ENCODE data around the gene ENOX1.

ENOX1 gene

DNA sequence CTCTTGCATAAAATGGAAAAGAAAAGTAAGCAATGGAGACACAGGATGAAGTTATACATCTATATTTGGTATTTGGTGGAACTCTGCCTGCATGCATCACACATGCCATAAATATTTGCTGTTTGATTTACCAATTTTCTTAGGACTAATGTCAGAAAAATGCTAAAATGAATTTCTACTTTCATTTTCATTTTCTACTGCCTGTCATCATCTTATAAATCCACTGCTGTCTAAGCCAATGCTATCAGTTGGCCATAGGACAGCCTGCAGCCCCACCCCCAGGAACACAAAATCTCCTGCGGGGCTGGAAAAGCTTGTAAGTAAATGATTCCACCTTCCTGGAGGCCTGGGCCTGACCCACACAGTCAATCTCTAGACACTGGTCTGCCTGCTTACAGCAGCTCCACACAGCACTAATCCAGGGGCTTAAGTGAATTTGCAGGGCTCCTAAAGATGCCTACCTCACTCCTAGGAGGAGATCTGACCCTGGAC, 122.0 kb downstream of the ENOX1 start:
- DNase-seq = peak; percentile 16

DNA sequence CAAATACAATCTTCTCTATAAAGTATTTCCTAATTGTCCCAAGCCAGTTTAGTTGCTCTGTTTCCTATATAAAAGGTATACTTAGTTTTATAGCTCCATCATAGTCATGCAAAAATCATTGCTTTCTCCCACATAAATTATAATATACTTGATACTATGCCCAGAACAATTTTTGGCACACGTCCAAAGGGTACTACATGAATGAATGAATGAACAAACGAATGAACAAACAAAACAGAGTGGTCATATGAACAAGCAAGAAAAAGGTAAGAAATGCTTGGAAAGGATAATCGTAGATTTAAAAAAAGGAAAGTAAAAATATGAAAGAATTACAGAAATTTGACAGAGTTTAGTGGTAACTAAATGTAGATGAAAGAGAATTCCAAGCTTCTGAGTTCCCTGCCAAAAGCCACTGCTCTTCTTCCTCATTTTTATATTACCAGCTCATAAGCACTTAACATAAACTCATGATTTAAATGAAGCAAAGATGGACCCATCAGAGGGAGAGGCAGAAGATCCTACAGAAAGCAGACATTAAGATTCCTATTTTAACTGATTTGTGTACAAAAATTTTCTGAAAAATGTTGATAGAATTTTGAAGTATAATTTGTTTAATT, 123.2 kb downstream of the ENOX1 start:
- no peak for DNase-seq

DNA sequence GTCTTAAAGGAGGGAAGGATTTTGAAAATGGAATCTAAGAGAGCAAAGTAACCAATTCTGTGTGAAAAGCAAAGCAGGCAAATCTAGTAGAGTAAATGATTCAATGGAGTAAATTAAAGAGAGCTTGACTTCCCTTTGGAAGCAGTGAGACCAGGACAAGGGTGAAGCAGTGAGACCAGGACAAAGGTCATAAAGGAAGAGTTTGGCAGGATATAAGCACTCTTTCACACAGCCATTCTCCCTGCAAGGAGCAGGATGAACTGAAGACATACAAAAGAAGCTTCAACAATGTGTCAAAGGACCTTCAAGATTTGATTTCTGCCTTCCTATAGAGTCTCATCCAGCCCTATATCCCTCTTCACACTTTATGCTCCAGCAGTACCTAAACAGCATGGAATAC, 123.8 kb downstream of the ENOX1 start:
- DNase-seq = no peak

DNA sequence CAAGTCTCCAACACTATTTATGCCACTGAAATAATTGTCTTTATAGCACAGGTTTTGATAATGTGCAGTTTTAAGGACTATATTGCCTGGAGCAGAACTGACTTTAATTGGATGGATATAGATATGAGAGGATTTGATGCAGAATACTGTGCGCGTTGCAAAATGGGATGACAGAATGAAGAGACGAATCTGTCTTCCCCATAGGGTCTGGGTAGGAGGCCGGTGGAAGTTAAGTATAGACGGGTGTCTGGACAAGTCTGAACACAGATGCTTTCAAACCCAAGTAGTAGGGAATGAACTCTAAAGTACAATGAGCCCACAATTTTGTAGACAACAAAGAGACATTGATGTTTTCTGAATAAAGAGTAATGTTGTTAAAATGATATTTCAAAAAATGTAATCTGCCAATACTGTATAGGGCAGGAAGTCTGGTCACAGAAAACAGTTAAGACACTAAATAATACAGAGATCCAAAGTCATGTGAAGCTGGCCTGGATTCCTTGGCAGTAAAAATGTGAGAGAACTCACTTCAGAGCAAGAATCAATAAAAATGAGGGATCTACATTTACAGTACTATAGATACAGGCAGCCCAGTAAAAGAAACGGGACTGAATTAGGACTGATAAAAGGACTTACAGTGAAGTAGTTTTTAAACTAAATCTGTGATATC, 125.5 kb downstream of the ENOX1 start:
- no peak for DNase-seq

DNA sequence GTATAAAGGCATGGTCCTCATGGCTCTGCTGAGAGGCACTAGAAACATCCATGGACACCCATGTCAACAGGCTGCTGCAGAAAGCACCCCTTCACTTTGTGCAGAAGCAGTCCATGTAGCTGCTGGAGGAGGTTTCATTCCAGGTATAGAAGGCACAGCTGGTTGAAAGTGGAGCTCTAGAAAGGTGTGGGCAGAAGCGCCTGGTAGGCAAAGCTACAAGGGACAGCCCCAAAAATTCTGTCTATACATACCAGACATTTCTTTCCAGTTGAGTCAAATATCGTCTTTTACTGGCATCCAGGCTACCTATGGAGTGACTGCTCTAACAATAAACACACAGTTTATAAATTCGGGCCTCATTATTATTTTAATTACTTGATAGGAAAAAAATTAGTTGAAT, 129.3 kb downstream of the ENOX1 start:
- no peak for DNase-seq

DNA sequence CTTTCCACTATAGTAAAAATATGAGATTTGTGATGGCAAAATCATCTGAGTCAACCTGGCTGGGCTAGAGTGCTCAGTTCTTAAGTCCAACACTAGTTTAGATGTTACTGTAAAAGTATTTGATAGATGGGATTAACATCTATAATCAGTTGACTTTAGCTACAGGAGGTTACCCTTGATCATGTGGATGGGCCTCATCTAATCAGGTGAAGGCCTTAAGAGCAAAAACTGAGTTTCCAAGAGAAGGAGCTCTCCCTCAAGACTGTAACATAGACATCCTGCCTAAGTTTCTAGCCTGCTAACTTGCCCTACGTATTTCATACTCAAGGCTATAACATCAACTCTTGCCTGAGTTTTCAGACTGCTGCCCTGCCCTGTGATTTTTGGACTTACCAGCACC, 132.8 kb downstream of the ENOX1 start:
- no peak for DNase-seq

DNA sequence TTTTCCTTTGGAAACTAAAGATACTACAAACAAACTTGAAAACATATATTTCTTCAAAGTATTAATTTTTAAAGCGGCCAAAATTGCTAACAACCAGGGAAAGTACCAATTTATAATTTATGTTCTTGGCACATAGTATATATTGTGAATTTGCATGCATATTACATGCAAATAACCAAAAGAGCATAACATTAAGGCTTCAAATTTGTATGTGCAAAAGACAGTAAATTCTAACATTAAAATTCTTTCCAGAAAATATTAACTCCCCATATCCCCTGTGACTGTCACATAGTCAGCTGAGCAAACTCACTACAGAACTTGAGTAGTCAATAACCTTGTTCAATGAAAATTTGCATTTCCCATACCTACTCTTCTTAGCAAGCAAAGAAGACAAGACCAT, 133.4 kb downstream of the ENOX1 start:
- no peak for DNase-seq

DNA sequence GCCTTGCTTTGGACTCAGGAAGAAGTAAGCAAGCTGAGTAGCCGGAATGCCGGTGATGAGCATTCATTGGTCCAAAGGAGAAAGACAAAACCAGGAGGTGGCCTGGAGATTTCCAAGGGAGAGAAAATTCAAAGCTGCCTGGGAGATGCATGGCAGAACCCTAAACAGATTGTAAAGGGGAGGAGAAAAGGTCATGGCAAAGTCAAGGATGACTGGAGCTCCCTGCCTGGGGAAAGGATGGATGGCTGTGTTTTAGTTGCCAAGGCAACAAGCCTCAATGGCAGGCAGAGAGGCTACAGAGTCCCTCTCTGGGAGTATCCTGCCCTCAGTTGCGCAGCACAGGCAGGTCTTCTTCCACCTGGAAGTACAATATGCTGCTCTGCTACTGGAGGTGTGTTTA, 134.0 kb downstream of the ENOX1 start:
- DNase-seq = no peak

DNA sequence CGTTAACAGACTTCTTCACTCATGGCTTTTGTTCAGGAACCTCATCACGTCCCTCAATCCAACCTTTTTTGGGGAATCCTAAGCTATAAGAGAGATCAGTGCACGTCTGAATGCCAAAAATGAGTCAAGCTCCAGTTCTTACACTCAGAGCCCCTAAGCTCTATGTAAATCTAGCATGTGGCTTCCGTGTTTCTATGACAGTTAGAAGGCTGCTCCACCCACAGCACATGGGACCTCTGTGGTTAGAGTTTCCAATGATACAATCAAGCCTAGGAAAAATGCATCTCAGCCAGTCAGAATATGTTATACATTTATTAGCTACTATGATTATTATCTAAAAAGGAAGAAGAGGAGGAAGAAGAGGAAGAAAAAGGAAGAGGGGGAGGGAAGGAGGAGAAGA, 135.9 kb downstream of the ENOX1 start:
- DNase-seq = no peak

DNA sequence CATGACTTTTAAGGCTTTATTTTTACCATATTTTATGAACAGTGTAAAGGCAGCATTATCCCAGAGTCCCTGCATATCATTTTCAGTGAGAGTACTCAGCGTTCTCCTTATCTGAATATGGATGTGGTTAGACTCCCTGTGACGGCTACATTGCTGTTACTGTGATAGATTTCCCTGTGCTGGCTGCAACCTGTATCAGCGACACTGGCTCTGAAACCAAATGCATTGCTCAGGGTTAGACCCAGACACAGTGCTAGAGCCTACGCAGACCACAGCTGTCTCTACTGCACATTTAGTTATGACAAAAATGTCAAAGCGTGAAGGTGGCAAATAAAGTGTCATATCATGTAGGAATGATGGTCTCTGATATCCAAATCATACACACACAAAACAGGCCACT, 138.0 kb downstream of the ENOX1 start:
- no peak for DNase-seq

DNA sequence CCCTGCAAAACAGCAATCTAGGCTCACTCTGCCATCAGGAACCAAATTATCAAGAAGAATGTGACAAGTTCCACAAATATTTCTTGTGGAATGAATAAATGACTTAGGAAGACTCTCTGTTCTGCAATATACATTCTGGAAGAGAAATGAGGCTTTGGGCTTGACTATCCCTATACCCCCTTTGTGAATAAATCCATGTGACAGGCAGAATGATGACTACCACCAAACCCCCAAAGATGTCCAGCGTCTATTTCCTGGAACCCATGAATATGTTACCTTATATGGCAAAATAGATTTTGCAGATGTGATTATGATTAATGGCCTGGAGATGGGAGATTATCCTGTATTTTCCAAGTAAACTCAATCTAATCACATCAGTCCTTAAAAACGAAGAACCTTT, 139.3 kb downstream of the ENOX1 start:
- DNase-seq = no peak

DNA sequence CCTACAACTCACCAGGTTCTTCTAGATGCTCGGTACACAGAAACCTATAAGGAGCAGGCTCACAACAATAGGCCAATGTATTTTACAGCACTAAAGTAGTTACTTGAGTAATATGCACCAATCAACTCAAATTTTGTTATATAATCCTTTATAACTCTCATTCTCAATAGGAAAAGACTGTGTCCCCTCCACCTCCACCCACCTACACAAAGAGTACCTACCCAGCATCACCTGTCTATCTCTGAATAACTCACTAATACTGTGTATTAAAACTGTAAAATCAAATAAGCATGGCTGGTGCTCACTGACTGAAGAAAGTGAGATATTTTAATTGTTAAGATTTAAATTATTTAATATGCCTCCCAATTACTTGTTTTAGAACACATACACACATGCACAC, 146.3 kb downstream of the ENOX1 start:
- no peak for DNase-seq

DNA sequence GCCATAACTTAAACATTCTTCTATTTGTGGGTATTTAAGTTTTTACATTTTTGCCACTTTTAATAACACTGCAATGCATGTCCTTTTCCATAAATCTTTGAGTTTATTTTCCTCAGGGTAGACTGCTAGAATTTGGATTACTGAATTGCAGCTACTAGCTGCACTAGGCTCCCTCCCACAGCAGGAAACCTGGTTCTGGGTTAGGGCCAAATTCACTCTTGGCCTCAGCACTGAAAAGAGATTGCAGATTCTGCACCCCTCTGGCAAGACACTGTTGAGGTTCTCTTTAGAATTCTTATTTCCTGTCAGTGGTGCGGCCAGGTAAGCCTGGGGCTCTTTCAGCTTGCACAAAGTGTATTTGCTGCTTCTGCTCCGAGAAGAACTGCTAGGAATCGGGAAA, 155.7 kb downstream of the ENOX1 start:
- no peak for DNase-seq

DNA sequence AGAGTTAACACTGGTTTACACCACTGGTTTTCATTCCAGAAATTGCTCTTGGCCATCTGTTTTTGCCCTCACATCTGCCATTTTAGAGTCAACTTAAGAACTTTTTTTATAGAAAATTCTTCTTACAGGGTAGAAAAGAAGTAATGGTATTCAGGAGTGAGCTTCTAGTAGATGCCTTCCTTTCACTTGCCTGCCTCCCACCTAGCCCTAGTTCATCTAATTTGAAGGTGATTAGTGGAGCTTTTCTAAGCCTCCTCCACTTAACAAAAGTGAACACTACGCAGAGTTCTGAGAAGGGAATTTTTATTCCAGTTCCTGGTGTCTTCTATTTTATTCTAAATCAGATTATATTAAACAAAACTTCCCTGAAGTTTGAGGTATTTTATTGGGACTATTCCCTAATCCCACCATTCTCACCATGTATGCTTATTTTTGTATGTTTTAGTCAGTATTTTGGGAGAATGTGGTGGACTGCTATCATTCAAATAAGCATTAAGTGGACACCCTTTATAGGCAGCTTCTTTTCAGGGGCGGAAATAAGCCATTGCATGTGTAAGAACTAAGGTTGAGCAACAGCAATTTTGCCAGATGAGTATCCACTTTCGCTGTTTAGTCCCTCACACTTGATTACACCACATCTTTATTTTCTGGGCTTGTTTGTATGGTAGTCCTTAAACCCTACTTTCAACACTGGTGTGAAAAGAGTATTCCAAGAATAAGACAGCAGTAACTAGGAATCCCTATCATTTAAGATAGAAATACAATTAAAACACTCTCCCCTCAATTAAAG, 156.9 kb downstream of the ENOX1 start:
- DNase-seq = no peak

DNA sequence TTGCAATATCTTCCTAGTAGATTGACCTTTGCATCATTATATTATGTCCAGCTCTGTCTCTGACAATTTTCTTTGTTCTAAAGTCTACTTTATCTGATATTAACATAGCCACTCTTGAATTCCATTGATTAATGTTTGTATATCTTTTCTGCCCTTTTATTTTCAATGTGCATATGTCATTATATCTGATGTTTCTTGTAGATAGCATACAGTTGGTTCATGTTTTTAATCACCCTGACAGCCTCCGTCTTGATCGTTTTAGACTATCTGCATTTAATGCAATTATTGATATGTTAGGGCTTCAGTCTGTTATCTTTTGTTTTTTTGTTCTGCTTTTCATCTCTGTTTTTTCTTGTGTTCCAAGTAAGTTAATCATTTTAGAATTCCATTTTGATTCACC, 159.8 kb downstream of the ENOX1 start:
- no peak for DNase-seq

DNA sequence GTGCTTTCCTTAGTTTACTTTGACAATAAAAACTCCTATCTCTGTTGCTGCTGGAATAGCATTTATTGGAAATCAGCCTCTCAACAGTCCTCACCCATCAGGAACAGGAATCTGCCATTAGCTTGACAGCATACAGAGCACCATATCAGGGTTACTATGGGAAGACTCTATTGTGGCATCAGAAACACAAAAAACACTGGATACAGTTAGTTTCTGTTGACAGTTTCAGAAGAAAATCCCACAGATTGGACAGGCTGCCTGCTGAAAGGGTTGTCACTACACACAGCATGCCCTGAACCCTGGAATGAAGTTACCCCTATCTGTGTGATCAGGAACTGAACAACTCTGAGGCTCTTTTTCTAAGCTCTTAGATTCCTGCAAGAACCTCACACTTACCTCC, 172.7 kb downstream of the ENOX1 start:
- DNase-seq = no peak

DNA sequence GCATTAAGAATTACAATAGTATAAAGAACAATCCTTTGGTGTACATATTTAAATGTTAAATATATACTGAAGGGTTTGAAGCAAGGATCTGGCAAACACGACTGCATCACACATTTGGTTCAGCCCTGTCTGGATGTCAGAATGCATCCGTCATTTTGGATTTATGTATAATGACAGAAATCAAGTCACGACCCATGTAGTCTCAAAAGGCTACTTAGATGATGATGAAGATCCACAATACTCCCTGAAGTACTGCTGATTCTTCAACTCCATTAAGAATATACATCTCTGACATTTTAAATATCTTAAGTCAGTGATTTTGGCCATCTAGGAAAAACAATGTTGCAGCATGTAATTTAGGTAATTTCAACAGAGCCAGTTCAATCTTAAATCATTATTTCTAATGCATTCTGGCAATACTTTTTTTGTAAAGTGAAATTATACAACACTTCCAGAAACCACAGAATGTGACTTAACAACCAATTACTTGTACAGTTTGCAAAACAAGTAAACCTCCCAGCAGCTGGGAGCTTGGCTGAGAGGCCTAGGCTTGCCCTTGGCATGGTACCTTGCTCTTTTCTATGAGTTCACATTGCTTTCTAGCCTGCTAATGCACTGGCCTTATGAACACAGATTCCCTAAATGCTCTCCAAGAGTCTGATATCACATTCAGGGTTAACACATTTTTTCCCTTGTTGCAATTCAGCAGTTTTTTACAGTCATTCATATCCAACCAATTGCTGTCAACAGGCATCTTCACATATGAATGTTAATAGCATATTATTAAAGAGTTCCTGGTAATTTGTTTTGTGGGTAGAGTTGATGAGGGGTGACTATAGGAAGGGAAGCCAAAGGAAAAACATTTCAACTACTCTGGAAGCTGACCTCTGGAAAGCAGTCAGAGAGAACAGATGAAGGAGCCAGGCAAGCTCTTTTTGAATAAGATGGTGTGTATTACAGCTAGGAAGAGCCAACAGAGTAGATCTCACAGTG, 175.2 kb downstream of the ENOX1 start:
- DNase-seq = no peak

DNA sequence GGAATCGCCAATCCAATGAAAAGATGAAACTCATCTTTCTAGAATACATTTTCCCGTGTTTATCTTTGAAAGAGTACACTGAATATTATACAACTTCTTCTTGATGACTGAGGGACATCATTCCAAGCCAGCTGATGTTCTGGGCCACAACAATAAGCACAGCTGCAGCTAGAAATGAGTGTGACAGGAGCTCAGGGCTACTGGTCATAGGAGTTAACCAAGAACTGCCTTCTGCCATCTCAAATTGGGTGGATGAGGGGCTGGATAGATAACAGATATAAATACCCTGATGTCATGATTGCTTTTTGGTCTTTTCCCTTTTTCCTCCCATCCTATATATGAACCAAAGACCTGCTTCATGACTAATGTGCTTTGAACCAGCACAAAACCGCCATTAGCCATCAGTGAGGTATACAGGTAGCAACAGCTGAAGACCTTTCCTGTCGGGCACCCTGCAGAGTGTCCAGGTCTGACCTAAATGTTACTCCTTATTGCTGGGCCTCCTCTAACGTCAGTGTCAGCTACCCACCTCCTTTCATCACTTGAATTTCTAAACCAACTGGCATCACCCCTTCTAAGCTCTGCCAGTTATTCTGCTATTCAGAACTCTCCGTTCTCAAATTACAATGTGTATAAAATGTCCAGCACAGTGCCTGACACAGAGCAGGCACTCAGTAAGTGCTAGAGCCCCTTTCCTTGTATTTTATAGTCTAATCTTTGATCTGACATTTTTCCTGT, 178.2 kb downstream of the ENOX1 start:
- no peak for DNase-seq

DNA sequence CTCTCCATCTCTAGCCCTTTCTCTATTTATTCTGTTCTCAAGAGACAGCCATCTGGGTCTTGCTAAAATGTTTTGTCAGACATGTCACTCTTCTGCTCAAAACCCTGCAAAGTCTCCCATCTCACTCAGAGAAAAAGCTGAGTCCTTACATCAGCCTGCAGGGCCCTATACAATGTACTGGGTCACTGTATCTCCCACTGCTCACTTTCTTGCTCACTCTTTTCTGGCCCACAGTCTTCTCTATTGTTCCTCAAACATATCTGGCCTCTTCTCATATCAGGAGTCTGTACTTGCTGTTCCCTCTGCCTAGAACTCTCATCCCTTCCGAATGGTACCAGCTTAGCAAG, 189.2 kb downstream of the ENOX1 start:
- no peak for DNase-seq

DNA sequence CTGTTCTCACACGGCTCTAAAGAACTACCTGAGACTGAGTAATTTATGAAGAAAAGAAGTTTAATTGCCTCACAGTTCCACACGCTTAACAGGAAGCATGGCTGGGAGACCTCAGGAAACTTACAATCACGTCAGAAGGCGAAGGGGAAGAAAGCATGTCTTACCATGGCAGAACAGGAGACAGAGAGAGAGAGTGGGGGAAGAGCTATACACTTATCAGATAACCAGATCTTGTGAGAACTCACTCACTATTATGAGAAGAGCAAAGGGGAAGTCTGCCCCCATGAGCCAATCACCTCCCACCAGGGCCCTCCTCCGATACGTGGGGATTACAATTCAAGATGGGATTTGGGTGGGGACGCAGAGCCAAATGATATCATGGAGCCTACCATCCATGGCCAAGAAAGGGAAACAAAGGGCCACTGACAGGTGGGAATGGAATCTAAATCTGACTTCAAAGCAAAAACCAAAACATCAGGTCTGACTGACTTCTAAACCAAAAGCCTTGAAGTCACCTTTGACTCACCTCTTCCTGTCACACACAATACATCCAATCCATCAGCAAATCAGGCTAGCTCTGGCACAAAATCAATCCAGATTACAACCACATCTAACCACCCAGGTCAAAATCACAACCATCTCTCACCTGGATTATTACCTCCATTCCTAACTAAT, 189.7 kb downstream of the ENOX1 start:
- DNase-seq = no peak

DNA sequence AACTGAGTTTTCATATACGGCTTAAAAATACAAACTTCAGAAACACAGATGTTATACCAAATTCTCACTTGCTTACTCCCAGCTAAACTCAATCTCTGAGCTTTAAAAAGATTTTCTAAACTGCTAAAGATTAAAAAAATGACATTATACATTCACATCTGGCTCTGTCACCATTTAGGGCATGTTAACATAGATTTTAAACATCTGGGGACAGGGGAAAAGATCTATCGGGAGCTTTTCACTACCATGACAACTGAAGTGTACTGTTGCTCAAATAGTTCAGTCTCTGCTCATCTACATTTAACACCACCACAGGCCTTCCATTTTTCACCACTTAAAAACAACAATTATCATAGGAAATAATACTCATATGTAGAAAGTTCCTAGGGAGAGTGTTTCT, 190.8 kb downstream of the ENOX1 start:
- no peak for DNase-seq

DNA sequence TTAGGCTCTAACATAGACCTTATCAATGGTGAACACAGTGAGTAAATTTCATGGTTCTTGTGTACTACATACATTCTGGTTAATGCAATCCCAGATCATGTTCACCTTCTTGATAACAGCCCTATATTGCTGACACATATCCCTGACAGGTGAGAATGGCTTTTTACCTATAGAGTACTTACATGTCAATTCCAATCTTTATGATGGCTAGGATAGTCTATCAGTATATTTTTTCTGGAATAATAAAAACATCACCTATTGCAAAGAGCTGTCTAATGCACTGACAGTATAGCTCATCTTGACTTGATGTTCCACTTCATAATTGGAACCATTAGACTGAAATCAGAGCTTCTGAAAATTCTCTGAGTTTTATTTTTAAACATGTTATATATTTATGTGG, 199.4 kb downstream of the ENOX1 start:
- no peak for DNase-seq

Data from suppressor macrophage treated with lipopolysaccharide for 4 hours (primary cell).